ENCODE measurements around the gene MEIKIN. TPM values are rescaled to one million over a fixed set of nuclear protein-coding genes. Genes with fewer than 3 reads are reported as not detected.

The MEIKIN gene
- total RNA-seq, 1 donor from 2014 or later: not detected

DNA sequence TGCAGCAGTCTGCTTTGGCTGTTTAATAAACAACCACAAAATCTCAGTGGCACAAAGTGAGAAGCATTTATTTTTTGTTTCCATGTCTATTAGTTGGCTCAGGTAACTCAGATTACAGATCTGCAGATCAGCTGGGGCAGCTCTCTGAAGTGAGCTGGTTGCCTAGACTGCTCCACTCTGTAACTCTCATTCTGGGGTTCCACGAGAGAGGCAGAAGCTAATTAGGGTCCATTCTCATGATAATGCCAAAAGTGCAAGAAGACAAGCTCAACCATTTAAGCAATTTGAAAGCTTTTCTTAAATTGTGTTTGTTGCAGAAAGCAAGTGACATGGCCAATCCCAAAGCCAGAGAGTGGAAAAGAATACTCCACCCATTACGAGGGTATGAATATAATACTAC is 13.2 kb downstream of the MEIKIN start:
- Mint-ChIP-seq H3K27ac (no peak overlapping the region), H3K36me3 (no peaks in the 10 kb centered on the region), H3K9me3 (peaks cover 9% of the 10 kb centered on the region), H3K27me3 (peaks cover 7% of the 10 kb centered on the region), H3K4me3 (no peak overlapping the region), H3K4me1 (ENCODE audit: unreplicated experiment) (no peaks in the 10 kb centered on the region)
- TF ChIP-seq, protein P1, sequence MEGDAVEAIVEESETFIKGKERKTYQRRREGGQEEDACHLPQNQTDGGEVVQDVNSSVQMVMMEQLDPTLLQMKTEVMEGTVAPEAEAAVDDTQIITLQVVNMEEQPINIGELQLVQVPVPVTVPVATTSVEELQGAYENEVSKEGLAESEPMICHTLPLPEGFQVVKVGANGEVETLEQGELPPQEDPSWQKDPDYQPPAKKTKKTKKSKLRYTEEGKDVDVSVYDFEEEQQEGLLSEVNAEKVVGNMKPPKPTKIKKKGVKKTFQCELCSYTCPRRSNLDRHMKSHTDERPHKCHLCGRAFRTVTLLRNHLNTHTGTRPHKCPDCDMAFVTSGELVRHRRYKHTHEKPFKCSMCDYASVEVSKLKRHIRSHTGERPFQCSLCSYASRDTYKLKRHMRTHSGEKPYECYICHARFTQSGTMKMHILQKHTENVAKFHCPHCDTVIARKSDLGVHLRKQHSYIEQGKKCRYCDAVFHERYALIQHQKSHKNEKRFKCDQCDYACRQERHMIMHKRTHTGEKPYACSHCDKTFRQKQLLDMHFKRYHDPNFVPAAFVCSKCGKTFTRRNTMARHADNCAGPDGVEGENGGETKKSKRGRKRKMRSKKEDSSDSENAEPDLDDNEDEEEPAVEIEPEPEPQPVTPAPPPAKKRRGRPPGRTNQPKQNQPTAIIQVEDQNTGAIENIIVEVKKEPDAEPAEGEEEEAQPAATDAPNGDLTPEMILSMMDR (conservative IDR thresholded peaks at IDR 0.05): no peak
- DNase-seq (ENCODE audit: extremely low spot score, unreplicated experiment): no peak

GRCh38 chr5:131928957-131929356 is 16.5 kb downstream of the MEIKIN start:
- Mint-ChIP-seq H3K27ac (no peak overlapping the region), H3K27me3 (no peaks in the 10 kb centered on the region), H3K9me3 (peaks cover 9% of the 10 kb centered on the region), H3K4me1 (ENCODE audit: unreplicated experiment) (no peaks in the 10 kb centered on the region), H3K36me3 (no peaks in the 10 kb centered on the region), H3K4me3 (no peak overlapping the region)
- TF ChIP-seq, protein P1 (conservative IDR thresholded peaks at IDR 0.05): no peak
- no peak for DNase-seq (ENCODE audit: extremely low spot score, unreplicated experiment)

GRCh38 chr5:131926168-131926567 is 19.3 kb downstream of the MEIKIN start:
- H3K4me3 Mint-ChIP-seq: no peak overlapping the region
- peaks cover 9% of the 10 kb centered on the region for H3K9me3 Mint-ChIP-seq
- no peak overlapping the region for H3K27ac Mint-ChIP-seq
- no peak for DNase-seq (ENCODE audit: extremely low spot score, unreplicated experiment)
- H3K27me3 Mint-ChIP-seq: no peaks in the 10 kb centered on the region
- TF ChIP-seq, protein P1 (conservative IDR thresholded peaks at IDR 0.05): no peak
- no peaks in the 10 kb centered on the region for H3K36me3 Mint-ChIP-seq
- H3K4me1 Mint-ChIP-seq (ENCODE audit: unreplicated experiment): no peaks in the 10 kb centered on the region

GRCh38 chr5:131916481-131916880 is 29.0 kb downstream of the MEIKIN start:
- TF ChIP-seq, protein P1 (conservative IDR thresholded peaks at IDR 0.05): no peak
- Mint-ChIP-seq H3K4me3 (no peak overlapping the region), H3K9me3 (no peaks in the 10 kb centered on the region), H3K4me1 (ENCODE audit: unreplicated experiment) (no peaks in the 10 kb centered on the region), H3K36me3 (no peaks in the 10 kb centered on the region), H3K27ac (no peak overlapping the region), H3K27me3 (peaks cover 18% of the 10 kb centered on the region)
- DNase-seq (ENCODE audit: extremely low spot score, unreplicated experiment): no peak

- Mint-ChIP-seq H3K27ac (no peak overlapping the region), H3K36me3 (no peaks in the 10 kb centered on the region), H3K4me1 (ENCODE audit: unreplicated experiment) (no peaks in the 10 kb centered on the region), H3K27me3 (peaks cover 18% of the 10 kb centered on the region), H3K9me3 (no peaks in the 10 kb centered on the region), H3K4me3 (no peak overlapping the region)
- no peak for DNase-seq (ENCODE audit: extremely low spot score, unreplicated experiment)
- TF ChIP-seq, protein P1 (conservative IDR thresholded peaks at IDR 0.05): no peak
Measured at GRCh38 chr5:131914472-131914871, 31.0 kb downstream of the MEIKIN start.

- Mint-ChIP-seq H3K9me3 (no peaks in the 10 kb centered on the region), H3K27ac (no peak overlapping the region), H3K36me3 (no peaks in the 10 kb centered on the region), H3K27me3 (peaks cover 18% of the 10 kb centered on the region), H3K4me1 (ENCODE audit: unreplicated experiment) (no peaks in the 10 kb centered on the region), H3K4me3 (no peak overlapping the region)
- DNase-seq (ENCODE audit: extremely low spot score, unreplicated experiment): no peak
- TF ChIP-seq, protein P1 (conservative IDR thresholded peaks at IDR 0.05): no peak
Measured at GRCh38 chr5:131913603-131914002, 31.9 kb downstream of the MEIKIN start.
